Measurements from ENCODE around the gene FAM161B.

- TF ChIP-seq CTCF (IDR thresholded peaks at IDR 0.05 in 8 of 11, conservative IDR thresholded peaks at IDR 0.05 in 3 of 11) (no peak), POLR2A (IDR thresholded peaks at IDR 0.05) (no peak), POLR2AphosphoS5 (IDR thresholded peaks at IDR 0.05) (no peak)
Measured at GRCh38 chr14:73884438-73885190, 65.3 kb downstream of the FAM161B start.
